ENCODE results near the gene GP1BB. TPM values are rescaled to one million over a fixed set of nuclear protein-coding genes. Genes with fewer than 3 reads are reported as not detected.

Gene GP1BB
- total RNA-seq, 2 donors from 2014 or later: 0.48 to 0.62 TPM

- Histone ChIP-seq H3K27ac (ENCODE audit: low read depth, low read length) (no peak overlapping the region), H3K4me1 (ENCODE audit: control insufficient read depth, insufficient read depth, low read length) (peaks cover 7% of the 10 kb centered on the region)
- no peak overlapping the region for H3K4me3 Mint-ChIP-seq
Observed at GRCh38 chr22:19710020-19710768, 13.1 kb upstream of the GP1BB start.

GRCh38 chr22:19710769-19711106, 12.6 kb upstream of the GP1BB start:
- no peak for DNase-seq
- 96 to 100% methylated on average over 5 to 6 of the region's 6 CpGs for WGBS, 2 experiments (ENCODE audit: insufficient coverage in 1 of 2, insufficient read length in 1 of 2)
- H3K9me3 Mint-ChIP-seq: no peaks in the 10 kb centered on the region

More at GRCh38 chr22:19710020-19710768, 13.1 kb upstream of the GP1BB start:
- Mint-ChIP-seq H3K36me3 (ENCODE audit: low read depth) (no peaks in the 10 kb centered on the region), H3K9me3 (no peaks in the 10 kb centered on the region), H3K27ac (no peak overlapping the region), H3K4me1 (peaks cover 10% of the 10 kb centered on the region), H3K27me3 (ENCODE audit: insufficient read depth) (peaks cover 20% of the 10 kb centered on the region)
- peak; percentile 63 for DNase-seq
- H3K36me3 ChIP-seq (ENCODE audit: control insufficient read depth, insufficient read depth, low read length): no peaks in the 10 kb centered on the region
- H3K27me3 ChIP-seq (ENCODE audit: control insufficient read depth, insufficient read depth, low read length, poor library complexity, severe bottlenecking): peaks cover 25% of the 10 kb centered on the region
- WGBS, 2 experiments (ENCODE audit: insufficient coverage in 1 of 2, insufficient read length in 1 of 2): 88 to 93% methylated on average over 13 to 19 of the region's 19 CpGs
- no peak overlapping the region for H3K4me3 ChIP-seq (ENCODE audit: low read length)
- no peak overlapping the region for H3K9ac ChIP-seq (ENCODE audit: extremely low read depth, low read length, poor library complexity, severe bottlenecking)
- no peaks in the 10 kb centered on the region for H3K9me3 ChIP-seq (ENCODE audit: control insufficient read depth, low read length)
- TF ChIP-seq CTCF (conservative IDR thresholded peaks at IDR 0.05): no peak

GRCh38 chr22:19713245-19713644, 10.1 kb upstream of the GP1BB start:
- Histone ChIP-seq H3K9me3 (ENCODE audit: control insufficient read depth, low read length) (no peaks in the 10 kb centered on the region), H3K9ac (ENCODE audit: extremely low read depth, low read length, poor library complexity, severe bottlenecking) (no peak overlapping the region), H3K27me3 (ENCODE audit: control insufficient read depth, insufficient read depth, low read length, poor library complexity, severe bottlenecking) (peaks cover 50% of the 10 kb centered on the region), H3K27ac (ENCODE audit: low read depth, low read length) (no peak overlapping the region), H3K4me1 (ENCODE audit: control insufficient read depth, insufficient read depth, low read length) (peaks cover 7% of the 10 kb centered on the region), H3K36me3 (ENCODE audit: control insufficient read depth, insufficient read depth, low read length) (no peaks in the 10 kb centered on the region), H3K4me3 (ENCODE audit: low read length) (no peak overlapping the region)
- no peaks in the 10 kb centered on the region for H3K9me3 Mint-ChIP-seq
- DNase-seq: no peak
- peaks cover 8% of the 10 kb centered on the region for H3K4me1 Mint-ChIP-seq
- H3K27me3 Mint-ChIP-seq (ENCODE audit: insufficient read depth): peaks cover 33% of the 10 kb centered on the region
- no peak for TF ChIP-seq CTCF (conservative IDR thresholded peaks at IDR 0.05)
- peak overlapping the region; percentile 61 for H3K4me3 Mint-ChIP-seq
- no peak overlapping the region for H3K27ac Mint-ChIP-seq
- no peaks in the 10 kb centered on the region for H3K36me3 Mint-ChIP-seq (ENCODE audit: low read depth)
- 93 to 95% methylated on average over 8 to 13 of the region's 13 CpGs for WGBS, 2 experiments (ENCODE audit: insufficient coverage in 1 of 2, insufficient read length in 1 of 2)

More at GRCh38 chr22:19710769-19711106, 12.6 kb upstream of the GP1BB start:
- peaks cover 7% of the 10 kb centered on the region for H3K4me1 ChIP-seq (ENCODE audit: control insufficient read depth, insufficient read depth, low read length)
- H3K4me3 ChIP-seq (ENCODE audit: low read length): no peak overlapping the region
- H3K36me3 Mint-ChIP-seq (ENCODE audit: low read depth): no peaks in the 10 kb centered on the region
- no peak for TF ChIP-seq CTCF (conservative IDR thresholded peaks at IDR 0.05)
- H3K27ac ChIP-seq (ENCODE audit: low read depth, low read length): no peak overlapping the region
- no peak overlapping the region for H3K27ac Mint-ChIP-seq
- H3K9me3 ChIP-seq (ENCODE audit: control insufficient read depth, low read length): no peaks in the 10 kb centered on the region
- H3K4me3 Mint-ChIP-seq: no peak overlapping the region
- peaks cover 8% of the 10 kb centered on the region for H3K4me1 Mint-ChIP-seq
- H3K27me3 Mint-ChIP-seq (ENCODE audit: insufficient read depth): peaks cover 20% of the 10 kb centered on the region
- H3K9ac ChIP-seq (ENCODE audit: extremely low read depth, low read length, poor library complexity, severe bottlenecking): no peak overlapping the region
- H3K36me3 ChIP-seq (ENCODE audit: control insufficient read depth, insufficient read depth, low read length): no peaks in the 10 kb centered on the region
- peaks cover 29% of the 10 kb centered on the region for H3K27me3 ChIP-seq (ENCODE audit: control insufficient read depth, insufficient read depth, low read length, poor library complexity, severe bottlenecking)
